Gastrocnemius medialis (tissue), 4 donors: ENCODE data around the gene ABCB9. TPM values are rescaled to one million over a fixed set of nuclear protein-coding genes. Genes with fewer than 3 reads are reported as not detected.

ENCODE experiments used
- ATAC-seq, 2 donors: fragments of 150-250 bp; one replicate each; pipeline ENCODE4 v1.9.1; 2016
- DNase-seq, 2 donors: peaks; one replicate each; pipeline ENCODE4 v3.0.0-alpha.2; 2019
- H3K27ac ChIP-seq, 4 donors: fragments of 200-600 bp; sonication (generic); 1 replicate in 1 of 4; 2 replicates in 3 of 4; pipeline ENCODE4 v1.5.1; 2016 to 2018; ENCODE audit warnings: mild to moderate bottlenecking in 2 of 4, moderate library complexity in 1 of 4
- H3K27me3 ChIP-seq, 3 donors: fragments of 200-600 bp; sonication (generic) in 2 of 3; 1 replicate in 1 of 3; 2 replicates in 2 of 3; pipeline versions ENCODE4 v1.5.1 to v1.6.0; 2016 to 2019; ENCODE audit warnings: mild to moderate bottlenecking in 1 of 3, moderate library complexity in 1 of 3
- H3K36me3 ChIP-seq, 2 donors: fragments of 200-600 bp; sonication (generic) in 1 of 2; one replicate each; pipeline ENCODE4 v1.5.1; 2017 to 2018
- H3K4me1 ChIP-seq, 2 donors: fragments of 200-600 bp; sonication (generic) in 1 of 2; one replicate each; pipeline ENCODE4 v1.5.1; 2016 to 2017; ENCODE audit warnings: mild to moderate bottlenecking in 2 of 2
- H3K4me3 ChIP-seq, 4 donors: fragments of 200-600 bp; sonication (generic) in 3 of 4; 1 replicate in 1 of 4; 2 replicates in 3 of 4; pipeline ENCODE4 v1.5.1; 2016 to 2019; ENCODE audit warnings: mild to moderate bottlenecking in 2 of 4
- H3K9me3 ChIP-seq, 3 donors: fragments of 200-600 bp; sonication (generic) in 2 of 3; 1 replicate in 1 of 3; 2 replicates in 2 of 3; pipeline ENCODE4 v1.5.1; 2016 to 2019
- POLR2A ChIP-seq, 2 donors: fragments of 450-650 bp; IDR thresholded peaks; one replicate each; pipeline ENCODE4 v1.6.1; 2017; ENCODE audit warnings: antibody characterized with exemption in 2 of 2, mild to moderate bottlenecking in 2 of 2, moderate library complexity in 2 of 2
- in situ Hi-C, 4 donors: fragments of 200-750 bp; cut with MboI; loops; one replicate each; pipeline versions ENCODE4 v1.15.0 to v1.8.0; 2017; ENCODE audit warnings: low sequenced_read_pairs in 4 of 4
- intact Hi-C: fragments of 100-400 bp; cut with DNase I; formaldehyde crosslinking; loops from one replicate; pipeline ENCODE4 v1.15.1; 2023; ENCODE audit warnings: low total_unique reads
- total RNA-seq, 4 donors: library from RNA; depleted of rRNA; stranded (reverse); fragments of >200 nt; gene quantifications; one replicate each; pipeline versions ENCODE4 v1.1.0 to v1.2.3, GENCODE V29; 2016
- TF ChIP-seq, protein P1 (sequence below), 5 experiments: fragments of 450-650 bp in 3 of 5; fragments of 200-600 bp in 2 of 5; sonication (generic) in 2 of 5; IDR thresholded peaks in 4 of 5; conservative IDR thresholded peaks in 1 of 5; 1 replicate in 4 of 5; 2 replicates in 1 of 5; pipeline ENCODE4 v1.5.1; 2016 to 2019; ENCODE audit warnings: antibody characterized with exemption in 5 of 5, mild to moderate bottlenecking in 3 of 5, moderate library complexity in 3 of 5

Gene ABCB9
- total RNA-seq, 4 donors from 2014 or later: 0.53 to 1.5 (median 0.99) TPM

DNA sequence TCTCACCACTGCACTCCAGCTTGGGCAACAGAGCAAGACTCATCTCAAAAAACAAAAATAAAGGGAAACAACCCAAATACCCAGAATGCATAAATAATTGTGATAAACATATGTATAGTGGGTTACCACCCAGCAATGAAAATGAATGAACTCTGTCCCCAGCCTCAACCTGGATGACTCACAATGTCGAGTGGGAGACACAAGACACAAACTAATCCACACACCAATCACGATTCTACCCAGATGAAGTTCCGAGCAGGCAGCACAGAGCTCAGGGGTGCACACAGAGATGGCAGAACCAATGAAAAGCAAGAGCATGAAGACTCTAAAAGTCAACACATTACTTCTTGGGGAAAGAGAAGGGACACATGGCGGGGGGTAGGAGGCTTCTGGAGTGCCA lies 27.1 kb downstream of the ABCB9 start:
- ATAC-seq (no peak), DNase-seq (no peak)
- H3K36me3 ChIP-seq: no peaks in the 10 kb centered on the region
- H3K27me3 ChIP-seq: no peaks in the 10 kb centered on the region
- in situ Hi-C loops: no loop called here
- intact Hi-C loops: no loop called here
- TF ChIP-seq, protein P1, sequence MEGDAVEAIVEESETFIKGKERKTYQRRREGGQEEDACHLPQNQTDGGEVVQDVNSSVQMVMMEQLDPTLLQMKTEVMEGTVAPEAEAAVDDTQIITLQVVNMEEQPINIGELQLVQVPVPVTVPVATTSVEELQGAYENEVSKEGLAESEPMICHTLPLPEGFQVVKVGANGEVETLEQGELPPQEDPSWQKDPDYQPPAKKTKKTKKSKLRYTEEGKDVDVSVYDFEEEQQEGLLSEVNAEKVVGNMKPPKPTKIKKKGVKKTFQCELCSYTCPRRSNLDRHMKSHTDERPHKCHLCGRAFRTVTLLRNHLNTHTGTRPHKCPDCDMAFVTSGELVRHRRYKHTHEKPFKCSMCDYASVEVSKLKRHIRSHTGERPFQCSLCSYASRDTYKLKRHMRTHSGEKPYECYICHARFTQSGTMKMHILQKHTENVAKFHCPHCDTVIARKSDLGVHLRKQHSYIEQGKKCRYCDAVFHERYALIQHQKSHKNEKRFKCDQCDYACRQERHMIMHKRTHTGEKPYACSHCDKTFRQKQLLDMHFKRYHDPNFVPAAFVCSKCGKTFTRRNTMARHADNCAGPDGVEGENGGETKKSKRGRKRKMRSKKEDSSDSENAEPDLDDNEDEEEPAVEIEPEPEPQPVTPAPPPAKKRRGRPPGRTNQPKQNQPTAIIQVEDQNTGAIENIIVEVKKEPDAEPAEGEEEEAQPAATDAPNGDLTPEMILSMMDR (IDR thresholded peaks at IDR 0.05 in 4 of 5, conservative IDR thresholded peaks at IDR 0.05 in 1 of 5): no peak
- no peak for TF ChIP-seq POLR2A (IDR thresholded peaks at IDR 0.05)
- no peaks in the 10 kb centered on the region for H3K9me3 ChIP-seq
- no peak overlapping the region for H3K4me3 ChIP-seq
- no peak overlapping the region for H3K27ac ChIP-seq
- peaks cover 3 to 10% of the 10 kb centered on the region in 2 donors for H3K4me1 ChIP-seq

DNA sequence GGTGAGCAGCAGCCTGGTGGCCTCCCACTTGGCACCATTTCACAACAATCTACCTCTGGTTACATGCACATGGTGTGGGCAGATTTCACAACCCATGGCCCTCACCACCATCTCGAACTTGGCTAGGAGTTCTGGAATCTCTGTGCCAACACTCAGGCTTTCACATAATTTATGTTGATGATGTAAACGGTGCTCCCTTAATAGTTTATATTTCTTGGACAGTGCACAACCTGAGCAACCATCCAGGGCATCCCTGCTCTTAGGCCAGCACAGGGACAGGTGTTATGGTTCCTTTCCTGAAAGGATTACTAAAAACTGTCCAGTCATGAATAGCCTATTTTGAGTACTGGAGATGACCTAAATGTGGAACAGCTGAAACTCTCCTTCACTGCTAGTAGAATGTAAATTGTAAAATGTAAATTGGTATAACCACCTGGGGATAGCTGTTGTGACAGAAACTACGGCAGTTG lies 28.6 kb downstream of the ABCB9 start:
- H3K27me3 ChIP-seq: no peaks in the 10 kb centered on the region
- in situ Hi-C loops (no loop called here), intact Hi-C loops (no loop called here)
- no peaks in the 10 kb centered on the region for H3K9me3 ChIP-seq
- peak; percentile 84 to 86 for ATAC-seq
- TF ChIP-seq, protein P1 (IDR thresholded peaks at IDR 0.05 in 4 of 5, conservative IDR thresholded peaks at IDR 0.05 in 1 of 5): no peak
- TF ChIP-seq POLR2A (IDR thresholded peaks at IDR 0.05): no peak
- no peak overlapping the region for H3K4me3 ChIP-seq
- peak; percentile 17 to 62 for DNase-seq
- H3K27ac ChIP-seq: peak overlapping the region in 2 of 4 donors; percentile 27 to 36
- H3K36me3 ChIP-seq: no peaks in the 10 kb centered on the region
- peaks cover 3 to 10% of the 10 kb centered on the region in 2 donors for H3K4me1 ChIP-seq

DNA sequence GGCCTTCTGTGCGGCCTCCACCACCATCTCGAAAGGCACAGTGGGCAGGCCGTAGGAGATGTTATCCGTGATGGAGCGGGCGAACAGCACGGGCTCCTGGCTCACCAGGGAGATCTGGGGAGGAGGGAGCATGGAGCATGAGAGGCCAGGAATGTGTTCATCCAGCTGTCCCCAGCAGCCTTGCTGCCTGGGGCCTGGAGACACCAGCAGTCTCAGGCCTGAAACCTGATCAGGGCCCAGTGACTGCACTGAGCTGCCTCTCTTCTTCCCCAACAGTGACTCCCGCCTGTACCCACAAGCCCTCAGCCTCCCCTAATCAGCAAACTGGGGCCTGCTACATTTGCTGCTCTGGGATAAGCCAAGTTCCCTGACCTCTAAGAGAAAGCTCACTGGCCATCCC lies 30.9 kb downstream of the ABCB9 start:
- Histone ChIP-seq H3K36me3 (no peaks in the 10 kb centered on the region), H3K27ac (peak overlapping the region; percentile 33 to 55 (median 38)), H3K4me1 (peaks cover 3 to 10% of the 10 kb centered on the region in 2 donors), H3K4me3 (no peak overlapping the region), H3K27me3 (no peaks in the 10 kb centered on the region), H3K9me3 (no peaks in the 10 kb centered on the region)
- intact Hi-C loops: no loop called here
- ATAC-seq (peak in 1 of 2 donors; percentile 24), DNase-seq (no peak)
- no peak for TF ChIP-seq POLR2A (IDR thresholded peaks at IDR 0.05)
- TF ChIP-seq, protein P1 (IDR thresholded peaks at IDR 0.05 in 4 of 5, conservative IDR thresholded peaks at IDR 0.05 in 1 of 5): no peak
- in situ Hi-C loops: no loop called here

DNA sequence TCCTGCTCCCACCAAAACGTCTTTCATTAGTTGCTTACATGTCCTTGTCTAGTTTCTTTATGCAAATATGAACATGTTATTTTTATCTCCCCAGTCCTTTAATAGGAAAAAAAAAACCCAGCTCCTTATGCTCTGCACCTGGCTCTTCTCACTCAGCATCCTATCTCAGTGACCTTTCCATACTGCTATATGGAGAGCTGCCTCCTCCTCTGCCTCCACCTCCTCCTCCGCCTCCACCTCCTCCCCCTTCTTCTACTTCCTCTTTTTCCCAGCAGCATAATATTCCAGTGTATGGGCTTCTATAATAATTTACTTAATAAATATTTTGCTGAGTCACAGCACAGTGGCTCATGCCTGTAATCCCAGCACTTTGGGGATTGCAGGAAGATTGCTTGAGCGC lies 31.5 kb downstream of the ABCB9 start:
- no peak overlapping the region for H3K27ac ChIP-seq
- H3K36me3 ChIP-seq: no peaks in the 10 kb centered on the region

More for the DNA sequence above, 31.5 kb downstream of the ABCB9 start:
- Histone ChIP-seq H3K4me1 (peaks cover 3 to 10% of the 10 kb centered on the region in 2 donors), H3K9me3 (no peaks in the 10 kb centered on the region), H3K4me3 (no peak overlapping the region), H3K27me3 (no peaks in the 10 kb centered on the region)
- ATAC-seq (no peak), DNase-seq (no peak)
- intact Hi-C loops (no loop called here), in situ Hi-C loops (no loop called here)
- no peak for TF ChIP-seq POLR2A (IDR thresholded peaks at IDR 0.05)
- TF ChIP-seq, protein P1 (IDR thresholded peaks at IDR 0.05 in 4 of 5, conservative IDR thresholded peaks at IDR 0.05 in 1 of 5): no peak
